ENCODE measurements around the gene WDR55. TPM values are rescaled to one million over a fixed set of nuclear protein-coding genes. Genes with fewer than 3 reads are reported as not detected.

WDR55 gene
- total and polyA plus RNA-seq, 10 of the 15 experiments (the other 5 are each of a cell fraction or from before 2014, with no cell fraction given): 3.4 to 27.8 (median 20.3) TPM

DNA sequence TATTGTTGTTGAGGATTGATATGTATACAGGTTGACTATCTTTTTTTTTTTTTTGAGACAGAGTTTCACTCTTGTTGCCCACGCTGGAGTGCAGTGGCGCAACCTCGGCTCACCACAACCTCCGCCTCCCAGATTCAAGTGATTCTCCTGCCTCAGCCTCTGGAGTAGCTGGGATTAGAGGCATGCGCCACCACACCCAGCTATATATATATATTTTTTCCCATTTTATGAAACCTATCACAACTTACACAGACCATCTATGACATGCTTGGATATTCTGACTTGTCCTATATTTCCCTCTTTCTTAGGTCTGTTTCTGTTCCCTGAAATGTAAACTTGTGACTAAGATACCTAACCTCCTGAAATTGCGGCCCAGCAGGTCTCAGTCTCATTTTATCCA is 36.7 kb upstream of the WDR55 start:
- Histone ChIP-seq H4K20me1 (ENCODE audit: control insufficient read depth, insufficient read depth) (no peaks in the 10 kb centered on the region), H3K27ac (ENCODE audit: control insufficient read depth, insufficient read depth) (no peak overlapping the region), H2AFZ (ENCODE audit: control insufficient read depth, low read depth, low read length) (no peak overlapping the region), H3K27me3 (replicated peaks in 1 of 2; ENCODE audit: control insufficient read depth in 2 of 2, insufficient read depth in 2 of 2, low read length in 1 of 2) (peaks cover 3% of the 10 kb centered on the region in 2 experiments; a peak in 1 of 4 replicates), H3K4me1 (ENCODE audit: control insufficient read depth, insufficient read depth, low read length) (peaks cover 10% of the 10 kb centered on the region), H3K9me3 (replicated peaks; ENCODE audit: control insufficient read depth, insufficient read depth, low read length) (peaks cover 1% of the 10 kb centered on the region; the same call in 1 of the 3 replicates), H3K79me2 (ENCODE audit: control insufficient read depth, insufficient read depth, low read length) (no peaks in the 10 kb centered on the region), H3K9ac (ENCODE audit: control insufficient read depth, insufficient read depth, low read length) (no peak overlapping the region), H3K4me3 (no peak overlapping the region), H3K36me3 (ENCODE audit: control insufficient read depth in 2 of 2, insufficient read depth in 2 of 2, low read length in 1 of 2) (no peaks in the 10 kb centered on the region), H3K4me2 (ENCODE audit: control insufficient read depth, insufficient read depth) (no peak overlapping the region)
- intact Hi-C loops (cut with micrococcal nuclease; ENCODE audit: unreplicated experiment): no loop called here
- no peak for DNase-seq (ENCODE audit: low read depth, low spot score)
- 91% methylated on average over 5 of the region's 6 CpGs for WGBS (ENCODE audit: insufficient coverage, insufficient replicate concordance, low lambda C conversion rate, missing lambda C conversion rate)
- no peak for ATAC-seq
- no peak for FAIRE-seq
- in situ Hi-C loops (cut with MboI): no loop called here
- no TSS peak for BruUV-seq (replicated peaks)
- no peak for TF ChIP-seq ATF7 (IDR thresholded peaks at IDR 0.05; ENCODE audit: low read depth)
- no peak for TF ChIP-seq SP1 (IDR thresholded peaks at IDR 0.05; ENCODE audit: low read depth, low read length)
- no peak for TF ChIP-seq SMAD5 (IDR thresholded peaks at IDR 0.05; ENCODE audit: low read depth)
- TF ChIP-seq, protein P1, sequence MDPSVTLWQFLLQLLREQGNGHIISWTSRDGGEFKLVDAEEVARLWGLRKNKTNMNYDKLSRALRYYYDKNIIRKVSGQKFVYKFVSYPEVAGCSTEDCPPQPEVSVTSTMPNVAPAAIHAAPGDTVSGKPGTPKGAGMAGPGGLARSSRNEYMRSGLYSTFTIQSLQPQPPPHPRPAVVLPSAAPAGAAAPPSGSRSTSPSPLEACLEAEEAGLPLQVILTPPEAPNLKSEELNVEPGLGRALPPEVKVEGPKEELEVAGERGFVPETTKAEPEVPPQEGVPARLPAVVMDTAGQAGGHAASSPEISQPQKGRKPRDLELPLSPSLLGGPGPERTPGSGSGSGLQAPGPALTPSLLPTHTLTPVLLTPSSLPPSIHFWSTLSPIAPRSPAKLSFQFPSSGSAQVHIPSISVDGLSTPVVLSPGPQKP (IDR thresholded peaks at IDR 0.05; ENCODE audit: low read depth, low read length): no peak
- no peak for TF ChIP-seq CREB1 (IDR thresholded peaks at IDR 0.05; ENCODE audit: low read depth)
- no peak for TF ChIP-seq CUX1 (IDR thresholded peaks at IDR 0.05; ENCODE audit: insufficient replicate concordance, low read depth, low read length)
- no peak for TF ChIP-seq CHD2 (IDR thresholded peaks at IDR 0.05; ENCODE audit: borderline replicate concordance, low read depth, low read length)
- CTCF ChIA-PET: no interaction called here
- RAD21 ChIA-PET (ENCODE audit: unreplicated experiment): no interaction called here
- POLR2A ChIA-PET: no interaction called here
- SMC1A ChIA-PET (ENCODE audit: uncharacterized antibody, unreplicated experiment): interaction anchor here (1.5 kb wide), 1 partner anchor 37 kb away, joined by 3 read pairs; the partner anchor contains the start of gene WDR55

Data from GM12878 (cell line).